GM12801 (cell line): ENCODE measurements around the gene ELK4.

Experiments
- TF ChIP-seq, protein P1 (sequence below): IDR thresholded peaks from one replicate; pipeline ENCODE4 v1.5.1; 2011; ENCODE audit warnings: control low read depth; ENCODE audit not compliant: insufficient read length; ENCODE audit errors: extremely low read depth

ELK4 gene

DNA sequence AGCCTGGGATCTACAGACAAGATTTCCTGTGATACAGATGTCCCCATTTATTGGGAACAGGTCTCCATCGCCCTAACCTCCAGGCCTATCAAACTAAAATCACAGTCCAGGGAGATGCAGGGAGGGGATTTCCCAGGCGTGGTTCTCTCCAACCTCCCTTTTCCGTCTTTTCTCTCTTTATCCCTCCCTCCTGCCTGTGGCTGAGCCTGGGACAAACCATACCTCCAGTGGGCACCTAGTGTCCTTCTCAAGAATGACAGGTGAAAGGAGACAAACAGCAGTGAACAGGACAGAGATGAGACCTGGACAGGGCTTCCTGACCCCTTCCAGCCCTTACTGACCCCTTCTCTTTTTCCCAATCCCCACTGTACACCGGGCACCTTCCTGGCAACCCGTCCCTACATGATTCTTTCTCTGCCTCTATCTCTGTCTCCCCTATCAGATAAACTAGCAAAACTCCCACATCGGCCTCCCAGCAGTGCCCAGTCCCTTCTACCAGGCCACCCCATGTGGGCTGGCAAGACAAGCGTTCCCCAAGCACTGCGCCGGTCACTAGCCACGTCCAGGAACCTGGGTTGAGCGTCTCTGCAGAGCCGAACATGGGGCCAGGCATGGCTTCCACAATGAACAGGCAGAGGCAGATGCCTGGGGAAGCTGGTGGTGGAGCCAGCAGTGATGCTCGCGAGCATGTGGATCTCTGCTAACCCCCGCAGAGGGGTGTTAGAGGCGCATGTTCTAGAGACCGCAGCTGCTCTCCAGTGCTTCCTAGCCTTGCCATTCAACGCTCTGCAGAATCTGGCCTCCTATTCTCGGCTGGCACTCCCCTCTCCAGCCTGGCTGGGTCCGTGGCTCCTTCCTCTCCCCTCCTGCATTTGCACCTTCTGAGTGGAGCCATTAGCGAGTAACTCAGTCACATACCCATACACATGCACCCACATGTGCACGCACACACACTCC lies 54.7 kb downstream of the ELK4 start:
- TF ChIP-seq, protein P1, sequence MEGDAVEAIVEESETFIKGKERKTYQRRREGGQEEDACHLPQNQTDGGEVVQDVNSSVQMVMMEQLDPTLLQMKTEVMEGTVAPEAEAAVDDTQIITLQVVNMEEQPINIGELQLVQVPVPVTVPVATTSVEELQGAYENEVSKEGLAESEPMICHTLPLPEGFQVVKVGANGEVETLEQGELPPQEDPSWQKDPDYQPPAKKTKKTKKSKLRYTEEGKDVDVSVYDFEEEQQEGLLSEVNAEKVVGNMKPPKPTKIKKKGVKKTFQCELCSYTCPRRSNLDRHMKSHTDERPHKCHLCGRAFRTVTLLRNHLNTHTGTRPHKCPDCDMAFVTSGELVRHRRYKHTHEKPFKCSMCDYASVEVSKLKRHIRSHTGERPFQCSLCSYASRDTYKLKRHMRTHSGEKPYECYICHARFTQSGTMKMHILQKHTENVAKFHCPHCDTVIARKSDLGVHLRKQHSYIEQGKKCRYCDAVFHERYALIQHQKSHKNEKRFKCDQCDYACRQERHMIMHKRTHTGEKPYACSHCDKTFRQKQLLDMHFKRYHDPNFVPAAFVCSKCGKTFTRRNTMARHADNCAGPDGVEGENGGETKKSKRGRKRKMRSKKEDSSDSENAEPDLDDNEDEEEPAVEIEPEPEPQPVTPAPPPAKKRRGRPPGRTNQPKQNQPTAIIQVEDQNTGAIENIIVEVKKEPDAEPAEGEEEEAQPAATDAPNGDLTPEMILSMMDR = no peak

DNA sequence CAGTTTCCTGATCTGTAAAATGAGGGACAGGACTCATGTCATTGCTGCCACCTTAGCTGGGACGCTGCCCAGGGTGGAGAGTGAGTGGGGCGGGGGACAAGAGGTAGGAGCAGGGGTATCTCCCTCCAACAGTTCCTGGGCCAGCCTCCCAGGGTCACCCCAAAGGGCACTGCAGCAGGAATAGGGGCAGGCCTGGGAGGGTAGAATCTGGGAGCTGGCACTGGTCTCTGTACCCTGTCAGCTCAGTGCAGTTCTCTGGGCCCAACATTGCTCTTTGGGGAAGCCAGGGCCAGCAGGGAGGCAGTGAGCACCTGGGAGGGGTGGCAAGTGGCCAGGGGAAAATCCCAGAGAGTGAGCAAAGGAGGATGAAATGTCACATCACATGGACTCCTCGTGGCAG lies 55.8 kb downstream of the ELK4 start:
- TF ChIP-seq, protein P1 = no peak

DNA sequence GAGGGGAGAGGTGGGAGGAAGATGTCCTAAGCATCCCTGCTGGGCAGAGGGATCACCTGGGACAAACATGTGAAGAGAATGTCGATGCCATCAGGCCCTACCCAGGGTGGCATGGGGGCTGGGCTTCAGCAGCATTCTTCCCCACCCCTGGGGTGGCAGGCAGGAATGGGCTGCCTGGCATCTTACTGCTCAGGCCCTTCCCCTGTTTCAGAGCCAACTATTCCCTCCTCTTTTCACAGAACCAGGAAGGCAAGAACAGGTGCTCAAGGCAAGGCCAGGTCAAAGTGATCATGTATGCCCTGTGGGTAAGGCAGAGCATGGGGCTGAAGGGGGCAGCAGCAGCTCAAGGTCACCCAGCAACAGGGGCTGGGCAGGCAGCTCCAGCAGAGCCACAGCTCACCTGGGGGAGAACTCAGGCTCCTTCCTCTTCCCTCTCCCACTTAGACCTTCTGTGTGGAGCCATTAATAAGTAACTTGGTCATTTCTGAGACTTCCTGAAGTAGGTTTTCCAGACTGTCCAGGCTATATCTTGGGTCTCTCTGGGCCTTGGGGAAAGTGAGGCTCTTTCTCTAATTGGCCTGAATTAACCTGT lies 56.4 kb downstream of the ELK4 start:
- TF ChIP-seq, protein P1 = no peak

DNA sequence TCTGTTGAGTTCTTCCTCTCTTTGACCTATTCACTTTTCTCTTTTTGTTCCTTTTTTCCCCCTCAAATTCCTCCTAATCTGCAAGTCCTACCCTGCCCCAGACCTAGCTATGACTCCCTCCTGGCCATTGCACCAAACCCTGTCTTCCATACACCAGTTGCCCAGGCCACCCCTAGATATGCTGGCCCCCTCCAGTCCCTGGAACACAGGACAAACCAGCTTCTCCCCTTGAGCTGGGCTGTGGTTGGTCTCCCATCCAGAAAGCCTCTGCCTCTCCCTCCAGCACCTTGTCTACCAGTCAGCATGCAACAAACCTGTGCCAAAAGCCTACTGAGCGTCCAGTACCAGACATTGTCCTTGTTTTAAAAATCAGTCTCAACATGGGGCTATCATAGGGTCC lies 59.4 kb downstream of the ELK4 start:
- TF ChIP-seq, protein P1 = no peak

DNA sequence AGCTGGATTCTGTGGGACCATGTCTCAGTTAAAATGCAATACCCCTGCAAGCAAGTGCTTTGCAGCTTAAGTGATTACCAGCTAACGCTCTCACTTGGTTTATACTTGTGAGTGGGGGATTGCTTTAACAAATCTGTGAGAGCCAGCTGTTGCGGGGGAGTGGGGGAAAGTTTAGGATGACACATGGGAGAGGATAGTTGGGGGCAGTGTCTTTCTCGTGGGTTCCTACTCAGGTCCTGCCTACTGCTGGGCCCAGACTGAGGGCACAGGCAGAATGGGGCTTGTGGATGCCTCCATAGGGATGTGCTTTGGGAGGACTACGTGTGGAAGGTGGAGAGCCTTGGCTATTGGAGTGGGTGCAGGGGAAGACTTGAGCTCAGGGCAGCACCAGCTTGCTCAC lies 60.1 kb downstream of the ELK4 start:
- TF ChIP-seq, protein P1 = no peak

DNA sequence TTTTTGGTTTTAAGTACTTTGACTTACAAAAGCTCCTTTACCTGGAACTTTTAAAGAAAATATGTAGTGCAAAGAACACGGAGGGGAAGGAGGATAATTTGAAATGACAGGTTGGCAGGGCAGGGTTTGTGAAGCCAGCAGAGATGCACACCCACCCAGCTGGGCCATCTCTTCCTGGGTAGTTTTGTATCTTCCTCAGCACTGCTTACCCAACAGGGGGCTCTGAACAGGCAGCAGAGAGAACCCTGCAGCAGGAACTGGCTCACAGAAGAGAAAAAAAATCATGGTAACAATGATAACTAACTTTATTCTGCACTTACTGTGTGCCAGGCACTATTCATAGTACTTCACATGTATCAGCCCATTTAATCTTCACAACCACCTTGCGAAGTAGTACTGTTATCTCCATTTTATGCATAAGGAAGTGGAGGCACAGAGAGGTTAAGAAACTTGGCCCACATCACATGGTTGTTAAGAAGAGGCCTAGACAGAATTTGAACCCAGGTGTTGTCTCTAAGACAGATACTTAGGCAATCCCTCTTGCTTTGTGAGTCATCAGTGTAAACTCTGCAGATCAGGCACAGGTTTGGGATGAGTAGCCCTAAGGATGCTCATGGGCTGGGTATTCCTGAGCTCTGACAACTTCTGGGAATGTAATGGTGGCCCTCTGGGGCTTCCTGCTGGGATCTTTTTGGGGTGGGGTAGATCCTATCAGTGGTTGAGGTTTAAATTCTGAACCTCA lies 60.8 kb downstream of the ELK4 start:
- TF ChIP-seq, protein P1 = no peak

DNA sequence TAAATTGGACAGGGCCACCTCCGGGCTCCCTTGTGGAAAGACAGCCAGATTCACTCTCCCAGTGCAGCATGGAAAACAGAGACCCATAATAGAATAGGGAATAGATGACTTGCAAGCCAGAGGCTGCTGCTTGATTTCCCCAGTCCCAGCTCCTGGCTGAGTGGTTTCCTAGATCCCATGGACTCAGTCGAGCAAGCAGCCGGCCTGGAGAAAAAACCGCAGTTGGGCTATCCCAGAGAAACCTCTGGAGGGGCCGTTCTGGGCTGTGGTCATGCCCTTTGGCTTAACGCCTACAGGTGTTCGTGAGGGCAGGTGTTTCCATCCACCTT lies 61.7 kb downstream of the ELK4 start:
- TF ChIP-seq, protein P1 = no peak
